ENCODE results near the gene ACTG2. TPM values are rescaled to one million over a fixed set of nuclear protein-coding genes. Genes with fewer than 3 reads are reported as not detected.
"Not testable (repeated sequence)": the region's sequence is repeated elsewhere in the genome, so short reads cannot be mapped to it uniquely, and the experiment has no call there.

ACTG2 gene
- total and polyA plus RNA-seq, 2 donors (not counting 1 experiment from before 2014, with no cell fraction given): not detected

DNA sequence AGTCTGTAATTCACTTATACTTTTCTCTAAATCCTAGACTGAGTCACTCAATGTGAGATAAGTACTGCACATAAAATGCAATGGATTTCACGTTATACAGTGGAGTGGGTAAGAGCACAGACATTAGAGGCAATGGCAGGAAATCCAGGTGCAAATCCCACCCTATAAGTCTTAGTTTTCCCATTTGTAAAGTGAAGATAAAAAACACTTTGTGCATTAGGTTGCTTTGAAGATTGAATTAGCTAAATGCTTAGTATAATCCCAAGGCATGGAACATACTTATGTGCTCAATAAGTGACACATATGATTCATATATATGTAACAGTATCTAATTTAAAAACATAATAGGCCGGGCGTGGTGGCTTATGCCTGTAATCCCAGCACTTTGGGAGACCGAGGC lies 10.5 kb downstream of the ACTG2 start:
- WGBS (ENCODE audit: insufficient coverage): 88% methylated on average over 3 of the region's 4 CpGs
- CTCF ChIA-PET: interaction anchor here (0.7 kb wide), 1 partner anchor 222 kb away, joined by 3 read pairs; no protein-coding TSS in a partner anchor
- intact Hi-C loops (cut with micrococcal nuclease): no loop called here

DNA sequence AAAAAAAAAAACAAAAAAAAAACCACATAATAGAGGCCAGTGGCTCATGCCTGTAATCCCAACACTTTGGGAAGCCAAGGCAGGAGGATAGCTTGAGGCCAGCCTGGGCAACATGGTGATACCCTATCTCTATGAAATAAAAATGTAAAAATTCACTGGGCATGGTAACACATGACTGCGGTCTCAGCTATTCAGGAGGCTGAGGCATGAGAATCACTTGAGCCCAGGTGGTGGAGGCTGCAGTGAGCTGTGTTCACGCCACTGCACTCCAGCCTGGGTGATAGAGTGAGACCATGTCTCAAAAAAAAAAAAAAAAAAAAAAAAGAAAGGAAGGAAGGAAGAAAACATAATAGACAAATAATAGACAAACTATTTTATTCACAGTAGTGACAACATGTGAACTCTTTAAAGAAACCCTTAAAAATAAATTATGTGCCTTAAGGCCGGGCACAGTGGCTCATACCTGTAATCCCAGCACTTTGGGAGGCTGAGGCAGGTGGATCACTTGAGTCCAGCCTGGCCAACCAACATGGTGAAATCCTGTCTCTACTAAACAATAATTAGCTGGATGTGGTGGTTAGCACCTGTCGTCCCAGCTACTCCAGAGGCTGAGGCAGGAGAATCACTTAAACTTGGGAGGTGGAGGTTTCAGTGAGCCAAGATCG lies 11.3 kb downstream of the ACTG2 start:
- H3K27ac ChIP-seq (ENCODE audit: low read length in 2 of 2); H3K4me3 ChIP-seq (ENCODE audit: control extremely low read depth in 1 of 5, extremely low read depth in 1 of 5, insufficient read depth in 1 of 5, low read depth in 2 of 5, low read length in 4 of 5); H3K79me2 ChIP-seq (ENCODE audit: control insufficient read depth, insufficient read depth, low read length); H3K9me3 Mint-ChIP-seq (ENCODE audit: insufficient read depth); H2AFZ ChIP-seq (ENCODE audit: insufficient read depth, low read depth, low read length, poor library complexity, severe bottlenecking); H3K4me1 Mint-ChIP-seq; H3K4me2 ChIP-seq (replicated peaks; ENCODE audit: low read depth, low read length, poor library complexity, severe bottlenecking); H3K4me1 ChIP-seq (ENCODE audit: control insufficient read depth in 2 of 2, insufficient read depth in 2 of 2, low read length in 2 of 2); H4K20me1 ChIP-seq (ENCODE audit: control insufficient read depth, insufficient read depth, low read length, poor library complexity, severe bottlenecking); DNase-seq; POLR2A ChIA-PET; ATAC-seq (ENCODE audit: low read depth); H3K9me3 ChIP-seq (ENCODE audit: control extremely low read depth in 1 of 3, control insufficient read depth in 2 of 3, insufficient read depth in 1 of 3, low read length in 2 of 3); H3K27me3 ChIP-seq (replicated peaks in 1 of 4; ENCODE audit: control extremely low read depth in 1 of 4, control insufficient read depth in 3 of 4, insufficient read depth in 4 of 4, low read length in 3 of 4); H3K9ac ChIP-seq (ENCODE audit: low read length); H3K27ac Mint-ChIP-seq; intact Hi-C loops (cut with micrococcal nuclease); H3K36me3 ChIP-seq (replicated peaks in 1 of 2; ENCODE audit: control extremely low read depth in 1 of 2, control insufficient read depth in 1 of 2, extremely low read depth in 1 of 2, insufficient read depth in 2 of 2, low read length in 1 of 2); H3K4me3 Mint-ChIP-seq: not testable (repeated sequence)
- CTCF ChIA-PET: interaction anchor here (0.7 kb wide), 1 partner anchor 221 kb away, joined by 3 read pairs; no protein-coding TSS in a partner anchor
- H3K27me3 Mint-ChIP-seq: peaks cover 12% of the 10 kb centered on the region
- 100% methylated on average over 1 of the region's 5 CpGs for WGBS (ENCODE audit: insufficient coverage)

More for the DNA sequence above, 10.5 kb downstream of the ACTG2 start:
- peaks cover 2% of the 10 kb centered on the region for H3K4me1 Mint-ChIP-seq
- ATAC-seq (ENCODE audit: low read depth): no peak
- H3K27ac Mint-ChIP-seq: no peak overlapping the region
- no peak overlapping the region for H3K27ac ChIP-seq (ENCODE audit: low read length in 2 of 2)
- no peak overlapping the region for H3K4me3 ChIP-seq (ENCODE audit: control extremely low read depth in 1 of 5, extremely low read depth in 1 of 5, insufficient read depth in 1 of 5, low read depth in 2 of 5, low read length in 4 of 5)
- no peaks in the 10 kb centered on the region for H3K9me3 Mint-ChIP-seq (ENCODE audit: insufficient read depth)
- H3K4me1 ChIP-seq (ENCODE audit: control insufficient read depth in 2 of 2, insufficient read depth in 2 of 2, low read length in 2 of 2): peaks cover 0 to 2% of the 10 kb centered on the region in 2 donors
- POLR2A ChIA-PET: no interaction called here
- no peaks in the 10 kb centered on the region for H3K36me3 ChIP-seq (replicated peaks in 1 of 2; ENCODE audit: control extremely low read depth in 1 of 2, control insufficient read depth in 1 of 2, extremely low read depth in 1 of 2, insufficient read depth in 2 of 2, low read length in 1 of 2)
- H3K4me2 ChIP-seq (replicated peaks; ENCODE audit: low read depth, low read length, poor library complexity, severe bottlenecking): no peak overlapping the region
- no peak overlapping the region for H2AFZ ChIP-seq (ENCODE audit: insufficient read depth, low read depth, low read length, poor library complexity, severe bottlenecking)
- H4K20me1 ChIP-seq (ENCODE audit: control insufficient read depth, insufficient read depth, low read length, poor library complexity, severe bottlenecking): no peaks in the 10 kb centered on the region
- H3K9me3 ChIP-seq (ENCODE audit: control extremely low read depth in 1 of 3, control insufficient read depth in 2 of 3, insufficient read depth in 1 of 3, low read length in 2 of 3): no peaks in the 10 kb centered on the region
- DNase-seq: no peak
- H3K27me3 Mint-ChIP-seq: peaks cover 12% of the 10 kb centered on the region
- no peak overlapping the region for H3K4me3 Mint-ChIP-seq
- no peak overlapping the region for H3K9ac ChIP-seq (ENCODE audit: low read length)
- no peaks in the 10 kb centered on the region for H3K79me2 ChIP-seq (ENCODE audit: control insufficient read depth, insufficient read depth, low read length)
- TF ChIP-seq EZH2 (IDR thresholded peaks at IDR 0.05; ENCODE audit: borderline replicate concordance, insufficient read depth, low read depth, low read length, poor library complexity, severe bottlenecking): no peak
- TF ChIP-seq, protein P1, sequence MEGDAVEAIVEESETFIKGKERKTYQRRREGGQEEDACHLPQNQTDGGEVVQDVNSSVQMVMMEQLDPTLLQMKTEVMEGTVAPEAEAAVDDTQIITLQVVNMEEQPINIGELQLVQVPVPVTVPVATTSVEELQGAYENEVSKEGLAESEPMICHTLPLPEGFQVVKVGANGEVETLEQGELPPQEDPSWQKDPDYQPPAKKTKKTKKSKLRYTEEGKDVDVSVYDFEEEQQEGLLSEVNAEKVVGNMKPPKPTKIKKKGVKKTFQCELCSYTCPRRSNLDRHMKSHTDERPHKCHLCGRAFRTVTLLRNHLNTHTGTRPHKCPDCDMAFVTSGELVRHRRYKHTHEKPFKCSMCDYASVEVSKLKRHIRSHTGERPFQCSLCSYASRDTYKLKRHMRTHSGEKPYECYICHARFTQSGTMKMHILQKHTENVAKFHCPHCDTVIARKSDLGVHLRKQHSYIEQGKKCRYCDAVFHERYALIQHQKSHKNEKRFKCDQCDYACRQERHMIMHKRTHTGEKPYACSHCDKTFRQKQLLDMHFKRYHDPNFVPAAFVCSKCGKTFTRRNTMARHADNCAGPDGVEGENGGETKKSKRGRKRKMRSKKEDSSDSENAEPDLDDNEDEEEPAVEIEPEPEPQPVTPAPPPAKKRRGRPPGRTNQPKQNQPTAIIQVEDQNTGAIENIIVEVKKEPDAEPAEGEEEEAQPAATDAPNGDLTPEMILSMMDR (IDR thresholded peaks at IDR 0.05): no peak
- peaks cover 0 to 3% (median 0%) of the 10 kb centered on the region in 4 experiments for H3K27me3 ChIP-seq (replicated peaks in 1 of 4; ENCODE audit: control extremely low read depth in 1 of 4, control insufficient read depth in 3 of 4, insufficient read depth in 4 of 4, low read length in 3 of 4)

Data from B cell (primary cell).